ENCODE data around the gene CCDC70. TPM values are rescaled to one million over a fixed set of nuclear protein-coding genes. Genes with fewer than 3 reads are reported as not detected.

CCDC70 gene
- total and polyA plus RNA-seq, 9 donors, result not detected

DNA sequence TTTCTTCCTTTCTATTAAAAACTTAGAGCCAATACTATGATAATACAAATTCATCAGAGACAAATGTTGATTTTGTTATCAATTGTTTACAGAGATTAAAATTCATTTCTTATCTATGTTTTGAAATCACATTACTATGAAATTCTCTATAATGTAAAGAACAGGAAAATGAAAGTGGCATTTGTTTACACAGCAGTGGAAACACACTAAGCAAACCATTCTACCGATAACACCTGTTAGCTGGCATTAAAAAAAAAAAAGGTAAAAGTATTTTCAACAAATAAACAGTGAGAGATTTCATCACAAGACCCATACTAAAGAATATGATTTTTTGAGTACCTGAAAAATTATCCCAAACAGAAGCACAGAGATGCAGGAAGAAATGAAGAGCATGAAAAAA is 4.8 kb upstream of the CCDC70 start:
- DNase-seq, result no peak
- Histone ChIP-seq H3K36me3 (ENCODE audit: control insufficient read depth, insufficient read depth, low read length) (no peaks in the 10 kb centered on the region), H3K27me3 (ENCODE audit: control insufficient read depth, insufficient read depth, low read length) (no peaks in the 10 kb centered on the region), H3K4me1 (ENCODE audit: control insufficient read depth, insufficient read depth, low read length) (no peaks in the 10 kb centered on the region), H3K4me3 (ENCODE audit: low read length) (no peak overlapping the region), H3K27ac (ENCODE audit: low read length) (no peak overlapping the region), H3K9me3 (replicated peaks; ENCODE audit: control insufficient read depth, low read depth, low read length) (no peaks in the 10 kb centered on the region)
- WGBS (ENCODE audit: insufficient coverage), result no CpG with 5 or more reads among the region's 1 CpG

DNA sequence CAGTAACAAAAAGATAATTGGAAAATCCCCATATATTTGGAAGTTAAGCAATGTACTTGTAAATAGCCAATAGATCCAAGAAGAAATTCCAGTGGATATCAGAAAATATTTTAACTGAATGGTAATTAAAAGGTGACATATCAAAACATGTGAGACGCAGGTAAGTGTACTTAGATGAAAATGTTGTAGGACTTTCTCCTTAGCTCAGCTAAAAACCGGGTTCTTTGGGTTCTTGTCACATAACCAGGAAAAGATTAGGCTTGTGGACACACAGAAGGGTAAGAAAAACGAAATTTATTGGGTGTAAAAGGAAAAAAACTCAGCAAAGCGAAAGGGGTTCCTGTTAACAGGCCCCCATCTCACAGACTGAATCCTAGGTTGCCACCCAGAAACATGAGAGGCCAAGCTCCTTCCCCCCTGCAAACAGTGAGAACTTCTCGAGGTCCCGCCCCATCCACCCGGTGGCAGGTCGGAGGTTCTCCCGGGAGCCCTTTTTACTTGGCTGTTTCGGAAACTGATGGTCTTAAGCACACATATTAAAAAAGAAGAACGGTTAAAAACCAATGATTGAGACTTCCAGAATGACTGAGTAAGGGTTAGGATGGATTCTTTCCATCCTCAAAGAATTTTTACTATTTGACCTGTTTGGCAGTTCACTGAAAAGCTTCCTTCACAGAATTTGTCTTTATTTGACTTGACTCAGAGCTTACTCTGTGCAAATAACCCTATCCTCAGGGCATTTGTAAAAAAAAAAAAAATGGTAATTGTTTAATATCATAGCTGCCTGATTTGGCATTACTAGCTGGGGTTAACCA is 3.1 kb upstream of the CCDC70 start:
- no peak overlapping the region for H3K4me3 ChIP-seq (ENCODE audit: low read length)
- no peaks in the 10 kb centered on the region for H3K36me3 ChIP-seq (ENCODE audit: control insufficient read depth, insufficient read depth, low read length)
- DNase-seq, result no peak
- H3K27ac ChIP-seq (ENCODE audit: low read length), result no peak overlapping the region
- no peaks in the 10 kb centered on the region for H3K9me3 ChIP-seq (replicated peaks; ENCODE audit: control insufficient read depth, low read depth, low read length)
- H3K27me3 ChIP-seq (ENCODE audit: control insufficient read depth, insufficient read depth, low read length), result no peaks in the 10 kb centered on the region
- H3K4me1 ChIP-seq (ENCODE audit: control insufficient read depth, insufficient read depth, low read length), result no peaks in the 10 kb centered on the region
- WGBS (ENCODE audit: insufficient coverage), result no CpG with 5 or more reads among the region's 11 CpGs

DNA sequence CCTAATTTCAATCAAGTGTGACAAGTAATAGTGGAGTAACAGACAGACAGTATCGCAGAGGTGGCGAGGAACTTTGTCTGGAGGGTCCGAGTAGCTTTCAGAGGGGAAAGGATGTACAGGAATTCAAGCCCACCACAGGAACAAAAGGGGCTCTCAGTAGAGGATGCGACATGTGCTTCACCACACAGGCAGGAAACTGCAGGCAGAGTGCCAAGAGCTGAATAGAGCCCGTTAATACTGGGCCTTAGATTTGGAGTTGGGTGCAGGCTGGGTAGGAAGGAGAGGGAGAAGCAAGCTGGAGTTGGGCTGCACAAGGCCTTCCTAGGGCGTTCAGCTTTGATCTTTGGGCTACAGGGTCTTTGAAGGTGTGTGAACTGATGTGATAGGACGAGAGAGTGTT is 1.2 kb downstream of the CCDC70 start:
- Histone ChIP-seq H3K27ac (ENCODE audit: low read length) (no peak overlapping the region), H3K4me1 (ENCODE audit: control insufficient read depth, insufficient read depth, low read length) (no peaks in the 10 kb centered on the region), H3K27me3 (ENCODE audit: control insufficient read depth, insufficient read depth, low read length) (no peaks in the 10 kb centered on the region), H3K4me3 (ENCODE audit: low read length) (no peak overlapping the region), H3K36me3 (ENCODE audit: control insufficient read depth, insufficient read depth, low read length) (no peaks in the 10 kb centered on the region), H3K9me3 (replicated peaks; ENCODE audit: control insufficient read depth, low read depth, low read length) (no peaks in the 10 kb centered on the region)
- DNase-seq, result no peak
- 63% methylated on average over 6 of the region's 7 CpGs for WGBS (ENCODE audit: insufficient coverage)

DNA sequence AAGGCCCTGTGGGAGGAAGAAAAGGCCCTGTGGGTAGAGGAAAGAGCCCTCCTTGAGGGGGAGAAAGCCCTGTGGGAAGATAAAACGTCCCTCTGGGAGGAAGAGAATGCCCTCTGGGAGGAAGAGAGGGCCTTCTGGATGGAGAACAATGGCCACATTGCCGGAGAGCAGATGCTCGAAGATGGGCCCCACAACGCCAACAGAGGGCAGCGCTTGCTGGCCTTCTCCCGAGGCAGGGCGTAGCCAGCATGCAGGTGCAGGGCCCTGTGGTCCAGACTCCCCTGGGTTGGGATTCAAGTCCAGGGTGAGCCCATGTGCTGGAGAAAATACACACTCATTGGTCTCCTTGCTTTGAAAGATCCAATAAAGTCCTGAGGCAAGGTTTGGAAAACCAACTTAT is 4.1 kb downstream of the CCDC70 start:
- DNase-seq, result no peak
- WGBS (ENCODE audit: insufficient coverage), result 77% methylated on average over 7 of the region's 7 CpGs
- Histone ChIP-seq H3K4me1 (ENCODE audit: control insufficient read depth, insufficient read depth, low read length) (no peaks in the 10 kb centered on the region), H3K9me3 (replicated peaks; ENCODE audit: control insufficient read depth, low read depth, low read length) (no peaks in the 10 kb centered on the region), H3K36me3 (ENCODE audit: control insufficient read depth, insufficient read depth, low read length) (no peaks in the 10 kb centered on the region), H3K27ac (ENCODE audit: low read length) (no peak overlapping the region), H3K27me3 (ENCODE audit: control insufficient read depth, insufficient read depth, low read length) (no peaks in the 10 kb centered on the region), H3K4me3 (ENCODE audit: low read length) (no peak overlapping the region)

DNA sequence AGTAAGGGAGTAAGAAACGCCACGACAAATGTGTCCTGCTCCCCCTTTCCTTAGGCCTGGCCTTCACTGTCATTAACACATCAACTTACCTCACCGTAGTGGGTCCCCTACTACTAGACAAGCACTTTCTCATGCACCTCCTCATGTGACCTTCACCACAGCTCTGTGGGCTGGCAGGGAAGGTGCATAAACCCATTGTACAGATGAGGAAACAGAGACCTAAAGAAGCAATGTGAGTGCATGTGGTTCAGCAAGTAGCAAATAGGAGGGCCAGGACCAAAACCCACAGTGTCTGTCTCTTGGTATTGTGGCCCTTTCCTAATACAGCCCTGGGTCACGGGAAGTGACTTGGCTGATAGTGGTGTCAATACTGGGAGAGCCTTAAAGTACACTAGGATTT is 5.3 kb downstream of the CCDC70 start:
- WGBS (ENCODE audit: insufficient coverage), result no CpG with 5 or more reads among the region's 4 CpGs
- Histone ChIP-seq H3K9me3 (replicated peaks; ENCODE audit: control insufficient read depth, low read depth, low read length) (no peaks in the 10 kb centered on the region), H3K27ac (ENCODE audit: low read length) (no peak overlapping the region), H3K27me3 (ENCODE audit: control insufficient read depth, insufficient read depth, low read length) (no peaks in the 10 kb centered on the region), H3K4me1 (ENCODE audit: control insufficient read depth, insufficient read depth, low read length) (peaks cover 3% of the 10 kb centered on the region), H3K4me3 (ENCODE audit: low read length) (no peak overlapping the region), H3K36me3 (ENCODE audit: control insufficient read depth, insufficient read depth, low read length) (no peaks in the 10 kb centered on the region)
- no peak for DNase-seq

DNA sequence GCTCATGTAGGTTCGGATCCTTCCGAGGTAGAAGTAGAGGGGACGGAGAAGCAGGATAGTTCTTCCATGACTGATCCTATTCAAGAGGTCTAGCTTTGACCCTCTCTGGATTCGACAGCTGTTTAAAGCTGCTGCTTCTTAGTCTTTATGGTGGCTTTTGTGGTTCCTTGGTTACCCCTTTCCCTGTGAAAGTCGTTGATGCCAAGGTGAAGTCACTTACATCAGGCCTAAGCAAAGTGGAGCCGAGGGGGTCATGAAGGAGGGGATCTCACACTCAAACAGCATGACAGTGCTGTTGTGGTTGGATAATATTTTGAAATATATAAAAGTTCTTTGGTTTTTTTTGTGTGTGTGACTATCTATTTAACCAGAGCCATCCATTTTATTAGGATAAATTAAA is 8.1 kb downstream of the CCDC70 start:
- Histone ChIP-seq H3K27me3 (ENCODE audit: control insufficient read depth, insufficient read depth, low read length) (no peaks in the 10 kb centered on the region), H3K27ac (ENCODE audit: low read length) (no peak overlapping the region), H3K4me3 (ENCODE audit: low read length) (no peak overlapping the region), H3K4me1 (ENCODE audit: control insufficient read depth, insufficient read depth, low read length) (peaks cover 3% of the 10 kb centered on the region), H3K36me3 (ENCODE audit: control insufficient read depth, insufficient read depth, low read length) (no peaks in the 10 kb centered on the region), H3K9me3 (replicated peaks; ENCODE audit: control insufficient read depth, low read depth, low read length) (no peaks in the 10 kb centered on the region)
- 87% methylated on average over 3 of the region's 6 CpGs for WGBS (ENCODE audit: insufficient coverage)
- no peak for DNase-seq

DNA sequence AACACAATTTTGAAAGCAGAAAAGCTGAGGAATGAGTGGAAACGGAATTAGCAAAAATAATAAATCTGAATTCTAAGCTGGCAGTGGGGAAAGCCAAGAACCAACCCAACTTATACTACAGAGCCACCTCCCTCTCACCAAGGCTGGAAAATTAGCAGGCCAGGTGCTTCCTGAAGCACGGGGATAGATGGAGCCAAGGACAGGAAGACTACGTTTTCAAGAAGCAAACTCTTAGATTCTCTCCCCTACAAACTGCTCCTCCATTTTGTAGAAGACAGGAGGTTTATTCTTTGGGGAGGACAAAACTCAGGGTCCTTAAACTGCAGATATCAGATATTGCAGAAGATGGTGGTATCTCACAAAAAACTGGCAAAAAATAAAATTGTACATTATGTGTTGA is 8.8 kb downstream of the CCDC70 start:
- no peak overlapping the region for H3K4me3 ChIP-seq (ENCODE audit: low read length)
- peaks cover 3% of the 10 kb centered on the region for H3K4me1 ChIP-seq (ENCODE audit: control insufficient read depth, insufficient read depth, low read length)
- no peaks in the 10 kb centered on the region for H3K27me3 ChIP-seq (ENCODE audit: control insufficient read depth, insufficient read depth, low read length)
- no peak for DNase-seq
- no peaks in the 10 kb centered on the region for H3K9me3 ChIP-seq (replicated peaks; ENCODE audit: control insufficient read depth, low read depth, low read length)
- no CpG with 5 or more reads among the region's 3 CpGs for WGBS (ENCODE audit: insufficient coverage)
- no peaks in the 10 kb centered on the region for H3K36me3 ChIP-seq (ENCODE audit: control insufficient read depth, insufficient read depth, low read length)
- H3K27ac ChIP-seq (ENCODE audit: low read length), result no peak overlapping the region

DNA sequence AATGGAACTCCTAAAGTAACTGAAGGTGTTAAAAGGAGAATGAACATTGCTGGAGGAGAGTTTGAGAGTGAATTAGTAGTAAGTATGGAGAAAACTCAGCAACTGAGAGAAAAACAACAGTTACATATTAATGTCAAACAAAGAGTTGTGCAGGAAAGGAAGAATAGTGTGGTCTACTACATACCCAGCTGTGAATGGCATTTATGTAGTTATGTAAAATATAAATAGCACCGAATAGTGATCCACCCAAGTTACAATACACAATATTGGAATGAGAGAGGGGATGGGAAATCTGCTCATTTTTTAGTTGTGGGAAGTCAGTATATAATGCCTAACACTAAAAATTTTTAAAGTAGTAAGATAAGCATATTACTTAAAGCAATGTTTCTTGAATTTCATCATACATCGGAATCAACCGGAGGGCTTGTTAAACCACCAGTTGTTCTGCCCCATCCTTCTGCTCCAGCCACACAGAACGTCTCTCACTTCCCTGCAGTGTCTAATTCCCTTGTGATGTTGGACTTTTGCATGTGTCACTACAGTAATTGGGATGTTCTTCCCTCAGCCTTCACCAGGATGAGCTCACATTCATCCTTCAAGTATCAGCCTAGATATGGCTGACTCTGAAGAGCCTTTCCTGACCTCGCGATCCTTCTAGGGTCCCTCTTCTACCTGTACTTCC is 11.5 kb downstream of the CCDC70 start:
- no peak for DNase-seq
- H3K9me3 ChIP-seq (replicated peaks; ENCODE audit: control insufficient read depth, low read depth, low read length), result no peaks in the 10 kb centered on the region

DNA sequence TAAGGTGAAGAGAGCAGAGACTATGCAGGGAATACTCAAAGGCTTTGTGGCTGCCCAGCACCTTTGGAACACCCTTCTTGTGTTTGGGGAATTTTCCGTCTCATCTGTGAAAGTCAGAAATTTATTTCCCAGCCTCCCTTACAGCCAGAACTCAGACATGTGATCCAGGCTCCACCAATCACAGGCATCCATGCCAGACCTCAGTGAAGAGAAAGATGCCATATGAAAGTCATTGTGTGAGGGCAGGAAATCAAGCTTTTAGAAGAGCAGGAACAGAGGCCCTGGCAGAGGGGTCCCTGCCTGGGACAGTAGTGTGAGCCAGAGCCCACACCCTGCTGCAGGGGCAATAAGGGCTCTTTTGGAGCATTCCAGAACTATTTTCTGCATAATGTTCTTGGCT is 12.1 kb downstream of the CCDC70 start:
- no peaks in the 10 kb centered on the region for H3K9me3 ChIP-seq (replicated peaks; ENCODE audit: control insufficient read depth, low read depth, low read length)
- no peak overlapping the region for H3K27ac ChIP-seq (ENCODE audit: low read length)
- H3K27me3 ChIP-seq (ENCODE audit: control insufficient read depth, insufficient read depth, low read length), result no peaks in the 10 kb centered on the region
- no peaks in the 10 kb centered on the region for H3K36me3 ChIP-seq (ENCODE audit: control insufficient read depth, insufficient read depth, low read length)
- H3K4me1 ChIP-seq (ENCODE audit: control insufficient read depth, insufficient read depth, low read length), result peaks cover 3% of the 10 kb centered on the region
- no CpG with 5 or more reads among the region's 1 CpG for WGBS (ENCODE audit: insufficient coverage)
- no peak overlapping the region for H3K4me3 ChIP-seq (ENCODE audit: low read length)
- no peak for DNase-seq

More for the DNA sequence above, 11.5 kb downstream of the CCDC70 start:
- Histone ChIP-seq H3K4me1 (ENCODE audit: control insufficient read depth, insufficient read depth, low read length) (peaks cover 3% of the 10 kb centered on the region), H3K27ac (ENCODE audit: low read length) (no peak overlapping the region), H3K27me3 (ENCODE audit: control insufficient read depth, insufficient read depth, low read length) (no peaks in the 10 kb centered on the region), H3K4me3 (ENCODE audit: low read length) (no peak overlapping the region), H3K36me3 (ENCODE audit: control insufficient read depth, insufficient read depth, low read length) (no peaks in the 10 kb centered on the region)
- 67% methylated on average over 1 of the region's 6 CpGs for WGBS (ENCODE audit: insufficient coverage)

DNA sequence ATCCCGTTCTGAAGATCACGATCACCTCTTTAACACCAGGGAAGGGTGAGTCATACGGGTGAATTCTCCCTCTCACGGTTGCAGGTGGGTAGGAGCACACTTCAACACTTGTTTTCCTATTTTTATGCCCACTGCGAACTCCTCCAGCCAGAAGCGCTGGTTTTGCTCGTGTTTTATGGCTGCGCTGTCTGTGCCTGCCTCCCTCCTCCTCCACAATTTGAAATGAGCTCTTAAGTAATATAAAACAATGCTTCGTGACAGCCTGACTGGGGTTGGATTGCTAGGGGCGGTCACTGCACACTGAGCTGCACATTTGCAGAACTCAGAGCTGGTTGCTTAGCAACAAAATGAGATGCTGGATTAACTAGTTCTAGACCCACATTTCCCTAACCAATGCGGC is 12.9 kb downstream of the CCDC70 start:
- H3K27me3 ChIP-seq (ENCODE audit: control insufficient read depth, insufficient read depth, low read length), result no peaks in the 10 kb centered on the region
- no CpG with 5 or more reads among the region's 11 CpGs for WGBS (ENCODE audit: insufficient coverage)
- no peak overlapping the region for H3K4me3 ChIP-seq (ENCODE audit: low read length)
- H3K4me1 ChIP-seq (ENCODE audit: control insufficient read depth, insufficient read depth, low read length), result peaks cover 3% of the 10 kb centered on the region
- DNase-seq, result no peak
- no peaks in the 10 kb centered on the region for H3K9me3 ChIP-seq (replicated peaks; ENCODE audit: control insufficient read depth, low read depth, low read length)
- H3K27ac ChIP-seq (ENCODE audit: low read length), result no peak overlapping the region
- no peaks in the 10 kb centered on the region for H3K36me3 ChIP-seq (ENCODE audit: control insufficient read depth, insufficient read depth, low read length)
